NCI-H128 (cell line): ENCODE results near the gene ATG16L1.

Experiments used
- DNase-seq: peaks from one replicate; lab custom pipeline; 2025; ENCODE audit not compliant: unreplicated experiment; lab: John Stamatoyannopoulos, UW

Gene ATG16L1

DNA sequence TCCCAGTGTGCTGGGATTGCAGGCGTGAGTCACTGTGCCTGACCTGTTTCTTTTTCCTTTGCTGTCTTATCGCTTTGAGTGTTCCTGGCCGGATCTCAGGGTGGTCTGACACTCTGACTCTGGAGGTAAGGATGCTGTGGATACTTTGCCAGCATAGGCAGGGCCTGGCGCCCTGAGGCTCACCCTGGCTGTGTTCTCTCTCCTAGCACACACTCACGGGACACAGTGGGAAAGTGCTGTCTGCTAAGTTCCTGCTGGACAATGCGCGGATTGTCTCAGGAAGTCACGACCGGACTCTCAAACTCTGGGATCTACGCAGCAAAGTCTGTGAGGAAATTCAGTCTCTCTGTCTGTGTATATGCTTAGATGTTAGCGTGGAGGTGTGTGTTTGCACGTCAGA is 38.2 kb downstream of the ATG16L1 start:
- no peak for DNase-seq

DNA sequence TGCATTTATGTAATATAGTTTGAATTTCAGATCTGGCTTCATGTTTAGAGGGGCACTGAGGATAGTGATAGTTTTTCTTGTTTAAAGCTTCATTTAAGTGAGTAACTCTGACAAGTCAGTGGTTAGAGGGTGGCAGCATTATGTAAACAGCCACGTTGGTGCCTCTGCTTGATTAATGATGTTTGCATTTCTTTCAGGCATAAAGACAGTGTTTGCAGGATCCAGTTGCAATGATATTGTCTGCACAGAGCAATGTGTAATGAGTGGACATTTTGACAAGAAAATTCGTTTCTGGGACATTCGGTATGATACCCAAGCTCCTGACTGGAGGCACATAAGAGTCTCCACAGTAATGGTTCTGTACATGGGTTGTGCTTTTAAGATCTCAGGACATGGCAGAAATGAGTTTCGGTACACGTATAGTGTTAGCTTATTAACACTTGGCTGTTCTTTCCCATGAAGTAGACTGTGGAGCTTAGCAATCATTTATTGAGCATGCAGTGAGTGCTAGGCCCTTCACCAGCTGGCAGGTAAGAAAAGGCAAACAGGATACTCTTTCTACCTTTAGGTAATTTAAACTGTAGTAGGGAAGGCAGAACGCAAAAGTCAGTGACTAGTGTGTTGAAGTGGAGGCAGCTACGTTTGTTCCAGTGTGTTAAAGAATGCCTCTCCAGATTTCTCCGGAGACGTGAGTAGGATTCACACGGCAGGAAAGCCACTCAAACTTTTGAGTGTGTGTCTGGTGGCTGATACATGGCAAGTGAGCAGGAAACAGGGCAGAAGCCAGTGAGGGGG is 38.8 kb downstream of the ATG16L1 start:
- DNase-seq: no peak

DNA sequence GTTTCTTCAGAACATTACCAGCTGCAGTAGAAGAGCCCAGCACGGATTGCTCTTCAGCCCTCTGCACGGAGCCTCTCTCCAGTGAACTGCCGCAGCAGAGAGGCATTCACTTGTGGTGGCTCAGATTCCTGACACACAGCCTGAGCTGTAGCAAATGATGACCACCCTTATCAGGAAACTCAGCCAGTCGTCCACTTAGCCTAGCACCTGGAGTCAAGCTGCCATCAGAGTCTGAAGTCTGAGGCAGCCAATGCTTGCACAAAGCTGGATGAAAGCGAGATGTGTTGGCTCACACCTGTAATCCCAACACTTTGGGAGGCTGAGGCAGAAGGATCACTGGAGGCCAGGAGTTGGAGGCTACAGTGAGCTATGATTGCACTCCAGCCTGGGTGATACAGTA is 44.4 kb downstream of the ATG16L1 start:
- no peak for DNase-seq

DNA sequence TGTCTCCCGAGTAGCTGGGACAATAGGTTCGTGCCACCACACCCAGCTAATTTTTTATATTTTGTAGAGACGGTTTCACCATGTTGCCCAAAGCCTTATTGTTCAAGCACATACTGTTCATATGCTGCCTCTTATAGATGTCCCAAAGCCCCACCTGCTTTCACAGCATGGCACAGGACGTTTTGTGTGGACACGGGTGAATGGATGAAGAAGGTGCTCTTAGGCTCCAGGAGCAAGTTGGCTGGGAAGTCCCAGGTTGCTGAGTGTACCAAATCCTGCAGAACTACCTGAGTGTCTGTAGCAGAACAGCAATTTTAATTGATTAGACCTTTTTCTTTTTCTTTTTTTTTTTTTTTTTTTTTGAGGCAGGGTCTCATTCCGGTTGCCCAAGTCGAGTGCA is 45.6 kb downstream of the ATG16L1 start:
- no peak for DNase-seq

DNA sequence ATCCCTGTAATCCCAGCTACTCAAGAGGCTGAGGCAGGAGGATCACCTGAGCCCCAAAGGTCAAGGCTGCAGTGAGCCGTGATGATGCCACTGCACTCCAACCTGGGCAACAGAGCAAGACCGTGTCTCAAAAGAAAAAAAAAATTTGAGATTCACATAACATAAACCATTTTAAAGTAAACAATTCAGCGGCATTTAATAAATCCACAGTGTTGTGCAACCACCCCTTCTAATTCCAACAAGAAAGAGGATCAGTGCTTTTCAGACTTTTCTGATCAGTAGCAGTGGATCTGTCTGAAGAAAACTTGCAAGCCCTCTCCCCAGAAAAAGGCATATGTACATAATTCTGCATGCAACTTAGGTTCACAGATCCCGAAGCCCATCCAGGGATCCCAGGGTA is 48.9 kb downstream of the ATG16L1 start:
- DNase-seq: no peak

DNA sequence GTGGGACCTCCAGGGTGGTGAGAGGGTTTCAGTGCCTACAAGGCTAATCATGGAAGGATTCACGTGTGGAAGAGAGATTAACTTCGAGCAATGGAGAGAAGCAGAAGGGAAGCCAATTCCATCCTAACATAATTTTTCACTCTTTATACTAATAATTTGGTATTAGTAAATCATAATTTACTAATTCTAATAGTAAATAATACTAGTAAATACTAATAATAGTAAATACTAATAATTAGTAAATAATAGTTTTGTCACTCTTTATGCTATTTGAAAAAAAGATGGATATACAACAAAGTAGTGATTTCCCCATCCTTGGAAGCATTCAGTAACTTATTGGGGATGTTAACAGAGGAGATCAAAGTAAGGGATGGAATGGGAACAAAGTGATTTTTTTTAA is 49.8 kb downstream of the ATG16L1 start:
- DNase-seq: no peak

DNA sequence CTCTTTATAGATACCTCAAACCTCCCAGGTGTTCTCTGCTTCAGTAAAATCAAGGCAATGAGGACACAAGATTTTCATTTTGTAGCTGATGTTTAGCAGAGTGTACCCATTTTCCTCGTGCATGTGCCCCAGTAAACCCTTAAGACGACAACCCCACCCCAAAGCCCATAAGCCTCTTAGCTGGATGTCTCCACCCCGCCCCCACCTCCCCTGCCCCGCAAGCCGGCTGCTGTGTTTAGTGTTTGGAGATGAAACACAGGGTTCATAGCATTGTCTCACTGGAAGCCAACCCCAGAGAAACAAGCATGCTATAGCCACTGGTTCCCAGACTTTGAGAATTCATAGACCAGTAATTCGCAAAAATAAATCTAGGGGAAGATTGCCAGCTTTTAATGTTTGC is 50.3 kb downstream of the ATG16L1 start:
- DNase-seq: no peak

DNA sequence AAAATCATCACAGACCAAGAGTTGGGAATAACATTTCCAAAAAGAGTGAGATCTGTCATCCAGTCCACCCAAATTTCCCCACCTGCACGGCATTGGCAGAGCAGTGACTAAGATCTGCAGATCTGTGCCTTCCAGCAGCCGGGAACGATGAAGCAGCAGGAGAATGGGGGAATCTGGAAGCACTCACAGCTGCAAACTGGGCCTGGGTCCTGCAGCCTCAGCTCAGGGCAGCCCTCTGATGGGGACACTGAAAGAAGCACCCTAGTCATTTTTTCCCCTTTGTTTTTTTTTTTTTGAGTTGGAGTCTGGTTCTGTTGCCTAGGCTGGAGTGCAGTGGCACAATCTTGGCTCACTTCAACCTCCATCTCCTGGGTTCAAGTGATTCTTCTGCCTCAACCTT is 51.8 kb downstream of the ATG16L1 start:
- DNase-seq: no peak

DNA sequence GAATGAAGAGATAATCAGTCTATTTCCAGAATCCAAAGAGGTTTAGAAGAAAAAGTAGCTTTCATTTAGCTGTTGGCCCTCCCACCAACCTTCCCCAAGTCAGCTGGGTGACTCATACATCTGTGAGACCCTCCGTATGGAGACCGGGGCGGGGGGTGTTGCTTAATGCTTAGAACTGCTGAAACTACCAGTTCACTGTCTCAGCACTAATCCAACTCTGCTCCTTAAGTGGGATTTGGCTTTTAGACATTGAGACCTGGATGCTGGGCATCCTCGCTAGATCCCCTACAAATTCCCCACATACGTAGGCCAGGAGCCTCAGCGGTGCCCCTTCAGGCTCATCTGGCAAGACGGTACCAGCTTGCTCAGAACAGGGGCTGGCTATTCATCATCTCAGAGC is 56.1 kb downstream of the ATG16L1 start, which contains the start of gene SAG:
TSS of gene SAG (plus strand) at position 252 of the 400 bp plus-strand sequence. CDS start 1,374 bp downstream, outside the sequence.
- DNase-seq: no peak

DNA sequence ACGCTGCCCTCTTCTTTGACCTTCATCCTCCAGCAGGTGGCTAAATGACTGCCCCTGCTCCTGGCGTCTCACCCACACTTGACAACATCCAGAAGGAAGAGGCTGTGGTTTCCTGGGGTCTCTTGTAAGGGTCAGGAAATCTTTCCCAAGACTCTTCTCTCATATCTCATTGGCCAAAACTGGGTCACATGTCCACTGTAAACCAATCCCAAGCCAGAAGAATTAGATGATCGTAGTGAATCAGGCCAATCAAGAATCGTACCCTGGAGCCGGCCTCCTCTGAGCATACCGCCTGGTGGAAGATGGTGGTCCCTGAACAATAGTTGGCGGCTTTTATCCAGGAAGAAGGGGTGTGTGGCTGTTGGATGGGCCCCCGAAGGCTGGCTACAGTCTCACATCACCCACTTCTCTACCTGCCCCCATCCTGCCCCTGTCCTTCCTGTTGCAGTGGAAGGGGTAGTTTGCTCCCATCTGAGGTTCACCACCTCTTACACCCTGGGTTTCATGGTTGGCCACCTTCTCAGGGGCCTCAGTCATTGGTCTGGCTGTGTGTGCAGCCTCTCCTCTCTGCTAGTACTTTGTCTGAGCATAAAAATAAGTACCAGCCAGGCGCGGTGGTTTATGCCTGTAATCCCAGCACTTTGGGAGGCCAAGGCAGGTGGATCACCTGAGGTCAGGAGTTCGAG is 59.9 kb downstream of the ATG16L1 start:
- no peak for DNase-seq

DNA sequence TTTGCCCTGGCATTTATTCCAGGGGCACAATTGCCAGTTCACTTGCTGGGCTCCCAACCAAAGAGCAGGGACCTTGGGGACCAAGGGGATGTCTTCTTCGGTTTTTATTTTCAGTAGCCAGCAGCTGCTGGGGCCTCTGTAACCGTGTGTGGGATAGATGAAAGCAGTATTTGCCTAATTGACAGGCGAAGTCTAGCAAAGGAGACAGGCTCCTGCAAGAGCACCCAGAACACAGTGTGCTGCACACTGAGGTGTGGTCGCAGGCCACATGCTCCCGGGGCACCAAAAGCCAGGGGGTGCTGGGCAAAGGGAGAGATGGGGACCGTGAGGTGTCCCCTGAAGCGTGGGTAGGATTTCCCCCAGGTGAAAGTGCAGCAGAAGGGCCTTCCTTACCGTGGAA is 61.4 kb downstream of the ATG16L1 start:
- DNase-seq: no peak

DNA sequence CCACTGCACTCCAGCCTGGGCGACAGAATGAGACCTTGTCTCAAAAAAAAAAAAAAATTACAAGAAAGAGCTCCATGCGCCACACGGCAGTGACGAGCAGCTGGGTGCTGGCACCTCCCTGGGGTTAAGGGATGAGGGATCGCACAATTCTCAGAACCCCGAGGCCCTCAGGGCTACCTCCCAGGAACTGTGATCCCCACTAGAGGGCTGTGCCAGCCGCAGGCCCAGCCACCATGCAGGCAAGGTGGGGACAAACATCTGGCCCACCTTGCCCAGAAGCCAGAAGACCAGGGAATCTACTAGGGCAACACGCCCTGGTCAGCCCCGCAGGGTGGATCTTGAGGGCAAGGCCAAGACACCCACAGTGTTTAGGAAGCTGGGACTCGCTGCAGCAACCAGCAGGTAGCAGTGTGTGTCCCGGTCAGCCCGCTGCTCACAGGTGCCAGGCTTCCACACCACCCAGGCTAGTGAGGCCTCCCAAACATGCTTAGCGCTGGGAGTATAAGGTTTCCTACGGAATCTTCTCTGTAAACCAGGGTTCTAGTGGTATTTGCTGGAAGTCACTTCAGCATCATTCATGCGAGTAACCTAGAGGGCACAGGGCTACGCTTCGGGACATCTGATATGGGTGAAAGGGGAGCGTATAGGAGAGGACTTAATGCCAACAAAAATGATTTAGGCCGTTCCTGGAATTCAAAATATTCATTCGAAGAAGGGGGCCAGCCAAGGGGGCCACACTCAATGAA is 62.9 kb downstream of the ATG16L1 start:
- no peak for DNase-seq

DNA sequence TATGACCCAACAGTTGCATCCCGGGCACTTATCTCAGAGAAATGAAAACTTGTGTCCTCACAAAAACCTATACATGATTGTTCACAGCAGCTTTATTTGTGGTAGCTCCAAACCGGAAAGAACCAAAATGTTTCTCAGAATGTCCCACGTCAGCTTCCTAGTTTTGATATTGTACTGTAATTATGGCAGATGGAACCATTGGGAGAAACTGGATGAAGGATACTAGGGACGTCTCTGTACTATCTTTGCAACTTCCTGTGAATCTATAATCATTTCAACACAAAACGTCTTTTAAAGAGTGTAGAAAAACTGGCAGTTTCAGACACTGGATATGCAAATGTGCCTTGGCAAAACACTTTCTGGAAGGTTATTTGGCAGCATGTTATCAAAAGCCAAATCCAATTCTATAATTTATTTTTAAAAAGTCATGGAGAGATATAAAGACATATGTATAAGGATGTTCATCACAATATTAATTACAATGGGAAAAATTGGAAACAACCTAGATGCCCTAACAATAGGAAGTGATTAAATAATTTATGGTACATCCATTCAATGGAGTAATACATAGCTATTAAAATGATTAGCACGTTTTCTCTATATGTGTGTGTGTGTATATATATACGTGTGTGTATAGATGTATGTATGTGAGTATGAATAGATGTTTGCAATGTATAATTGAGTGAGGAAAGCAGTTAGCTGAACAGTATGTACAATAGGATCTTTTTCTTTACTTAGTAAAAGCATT is 65.9 kb downstream of the ATG16L1 start:
- no peak for DNase-seq

DNA sequence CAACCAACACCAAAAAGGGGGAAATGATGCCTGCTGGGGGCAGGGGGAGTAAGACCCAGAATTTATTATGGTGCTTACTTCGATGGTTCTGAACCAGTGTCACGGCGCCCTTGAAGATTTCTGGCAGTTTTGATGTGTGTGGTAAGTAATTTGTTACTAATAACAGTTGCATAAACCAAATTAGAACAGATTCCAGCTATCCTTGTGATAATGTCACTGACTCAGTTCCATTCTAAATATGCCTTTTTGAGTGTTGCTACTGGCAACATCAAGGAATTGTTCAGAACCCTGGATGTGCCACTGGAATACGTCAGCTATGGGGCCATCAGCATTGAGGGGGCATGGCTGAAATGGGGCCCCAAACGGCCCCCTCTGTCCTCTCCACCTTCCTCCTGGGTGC is 67.8 kb downstream of the ATG16L1 start:
- DNase-seq: no peak

DNA sequence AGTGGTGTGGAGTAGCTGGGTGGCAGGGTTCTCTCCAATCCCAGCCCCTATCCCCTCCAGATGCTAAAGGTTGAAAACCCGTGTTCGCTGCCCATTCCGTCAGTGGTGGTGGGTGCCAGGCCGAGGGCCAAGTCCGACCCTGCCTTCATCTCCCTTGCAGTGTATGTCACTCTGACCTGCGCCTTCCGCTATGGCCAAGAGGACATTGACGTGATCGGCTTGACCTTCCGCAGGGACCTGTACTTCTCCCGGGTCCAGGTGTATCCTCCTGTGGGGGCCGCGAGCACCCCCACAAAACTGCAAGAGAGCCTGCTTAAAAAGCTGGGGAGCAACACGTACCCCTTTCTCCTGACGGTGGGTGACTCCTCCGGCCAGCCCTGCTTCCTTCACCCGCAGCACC is 69.0 kb downstream of the ATG16L1 start:
- no peak for DNase-seq

DNA sequence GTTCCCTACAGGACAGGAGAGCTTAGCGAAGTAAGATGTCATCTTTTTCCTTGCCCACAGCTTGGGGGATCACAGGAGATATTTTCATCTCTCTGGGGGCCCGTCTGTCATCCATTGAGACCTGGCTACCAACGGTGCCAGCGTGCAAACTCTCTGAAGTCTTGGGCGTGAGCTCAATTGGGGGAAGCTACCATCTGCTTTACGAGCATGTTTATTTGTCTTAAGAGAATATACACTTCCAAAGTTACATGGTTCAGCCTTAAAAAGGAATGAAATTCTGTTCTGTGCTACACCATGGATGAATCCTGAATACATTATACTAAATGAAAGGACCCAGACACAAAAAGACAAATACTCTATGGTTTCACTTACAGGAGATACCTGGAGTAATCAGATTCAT is 69.7 kb downstream of the ATG16L1 start:
- no peak for DNase-seq

DNA sequence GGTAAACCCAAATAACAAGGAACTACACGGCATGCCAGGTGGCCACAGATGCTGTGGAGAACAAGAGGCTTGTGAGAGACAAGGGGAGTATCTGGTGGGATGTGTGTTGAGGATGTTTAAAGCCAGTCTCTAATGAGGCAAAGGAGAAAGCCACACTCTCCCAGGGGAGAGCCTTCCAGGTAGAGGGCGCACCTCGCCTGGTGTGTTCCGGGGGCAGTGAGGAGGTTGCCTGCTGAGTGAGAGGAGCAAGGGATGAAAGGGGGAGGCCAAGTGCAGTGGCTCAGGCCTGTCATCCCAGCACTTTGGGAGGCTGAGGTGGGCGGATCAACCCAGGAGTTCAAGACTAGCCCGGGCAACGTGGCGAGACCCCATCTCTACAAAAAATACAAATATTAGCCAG is 72.4 kb downstream of the ATG16L1 start:
- DNase-seq: no peak

DNA sequence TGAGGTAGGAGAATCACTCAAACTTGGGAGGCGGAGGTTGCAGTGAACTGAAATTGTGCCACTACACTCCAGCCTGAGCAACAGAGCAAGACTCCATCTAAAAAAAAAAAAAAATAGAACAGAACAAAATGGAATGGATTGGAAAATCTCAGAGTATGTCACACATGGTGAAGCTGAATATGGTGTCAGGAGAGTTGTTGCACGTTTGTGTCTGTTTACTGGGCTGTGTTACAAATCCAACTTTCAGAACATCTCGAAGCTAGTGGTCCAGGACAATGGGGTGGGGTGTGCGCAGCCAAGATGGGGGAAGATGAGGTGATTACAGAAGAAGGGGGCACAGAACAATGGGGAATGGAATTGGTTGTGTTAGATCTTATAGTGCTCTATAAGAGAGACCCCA is 73.8 kb downstream of the ATG16L1 start:
- DNase-seq: no peak

DNA sequence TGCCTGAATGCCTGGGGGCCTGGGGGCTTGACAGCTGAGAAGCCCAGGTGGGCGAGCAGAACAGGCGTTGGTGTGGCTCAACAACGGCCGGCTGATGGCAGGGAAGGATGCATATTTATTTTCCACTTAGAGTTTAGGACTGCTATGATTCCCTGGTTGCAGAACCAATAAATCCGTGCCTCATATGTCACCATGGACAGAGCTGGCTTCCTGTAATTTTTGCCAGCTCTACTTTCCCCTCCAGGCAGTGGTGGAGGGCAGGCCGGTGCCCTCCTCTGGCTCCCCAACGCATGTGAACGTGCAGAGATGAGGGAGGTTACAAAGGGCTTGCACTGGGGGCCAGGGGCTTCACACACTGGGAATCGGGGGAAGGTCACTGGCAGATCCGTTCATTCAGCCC is 74.3 kb downstream of the ATG16L1 start:
- DNase-seq: no peak

DNA sequence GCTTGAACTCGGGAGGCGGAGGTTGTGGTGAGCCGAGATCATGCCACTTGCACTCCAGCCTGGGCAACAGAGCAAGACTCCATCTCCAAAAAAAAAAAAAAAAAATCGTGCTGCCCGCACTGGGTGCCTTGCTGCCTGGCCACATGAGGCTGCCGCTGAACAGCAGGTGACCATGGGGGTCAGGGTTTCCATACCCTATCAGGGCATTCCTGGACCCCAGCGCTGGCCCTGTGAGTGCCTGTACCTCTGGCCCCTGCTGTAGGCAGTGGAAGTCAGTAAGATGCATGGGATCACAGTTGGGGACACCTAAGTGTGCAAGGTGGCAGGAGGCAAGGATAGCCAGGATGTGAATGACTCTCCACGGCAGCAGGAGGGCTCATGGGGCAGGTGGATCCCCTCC is 75.0 kb downstream of the ATG16L1 start:
- no peak for DNase-seq

DNA sequence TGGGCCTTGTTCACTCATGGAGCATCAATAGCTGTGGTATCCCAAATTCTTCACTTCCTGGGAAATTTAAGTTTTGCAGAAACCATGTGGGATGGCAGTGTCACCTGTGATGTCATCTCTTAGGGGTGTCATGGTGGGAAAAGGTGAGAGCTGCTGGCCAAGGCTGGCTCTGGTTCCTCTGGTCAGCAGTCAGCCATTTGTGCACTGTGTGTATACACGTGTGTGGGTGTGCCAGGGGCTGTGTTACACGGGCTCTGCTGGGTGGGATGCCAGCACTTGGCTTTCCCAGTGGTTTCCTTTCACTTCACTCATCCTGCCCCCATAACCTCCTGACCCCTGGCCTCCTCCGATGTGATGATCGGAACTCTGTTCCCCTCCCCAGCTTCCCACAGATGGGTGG is 77.4 kb downstream of the ATG16L1 start:
- no peak for DNase-seq
